Osteoblast (primary cell): Measurements from ENCODE around the gene IFT80. TPM values are rescaled to one million over a fixed set of nuclear protein-coding genes. Genes with fewer than 3 reads are reported as not detected.

Source experiments
- DNase-seq: peaks from one replicate; pipeline ENCODE4 v3.0.0; 2011; ENCODE audit warnings: low spot score, mixed read lengths; ENCODE audit not compliant: insufficient read length; ENCODE audit errors: missing footprints
- H2AFZ ChIP-seq: 2 replicates; pipeline ENCODE4 v1.6.0; 2011; ENCODE audit warnings: mild to moderate bottlenecking, low read length
- H3K27ac ChIP-seq: 2 replicates; pipeline ENCODE4 v1.5.1; 2011; ENCODE audit warnings: mild to moderate bottlenecking, low read depth, low read length, moderate library complexity
- H3K27me3 ChIP-seq: 2 replicates; pipeline ENCODE4 v1.6.0; 2012; ENCODE audit warnings: mild to moderate bottlenecking, control low read depth, inconsistent platforms, low read length, moderate library complexity; ENCODE audit not compliant: insufficient read depth
- H3K36me3 ChIP-seq: 2 replicates; pipeline ENCODE4 v1.5.1; 2011; ENCODE audit warnings: mild to moderate bottlenecking, low read length, control low read depth, moderate library complexity; ENCODE audit not compliant: insufficient read depth
- H3K4me1 ChIP-seq: 2 replicates; pipeline ENCODE4 v1.5.1; 2011; ENCODE audit warnings: mild to moderate bottlenecking, low read length, control low read depth, moderate library complexity; ENCODE audit not compliant: insufficient read depth
- H3K4me2 ChIP-seq: 2 replicates; pipeline ENCODE4 v1.6.0; 2011; ENCODE audit warnings: mild to moderate bottlenecking, low read length; ENCODE audit not compliant: insufficient read depth
- H3K4me3 ChIP-seq: fragments of 200-600 bp; sonication (generic); 3 replicates; pipeline ENCODE4 v1.5.1; 2012; ENCODE audit warnings: mild to moderate bottlenecking, low read length, inconsistent platforms; ENCODE audit not compliant: insufficient read depth
- H3K79me2 ChIP-seq: 2 replicates; pipeline ENCODE4 v1.6.0; 2012; ENCODE audit warnings: mild to moderate bottlenecking, low read length, control low read depth, inconsistent platforms; ENCODE audit not compliant: insufficient read depth
- H3K9me3 ChIP-seq: 2 replicates; pipeline ENCODE4 v1.5.1; 2011; ENCODE audit warnings: low read depth, low read length, control low read depth
- H4K20me1 ChIP-seq: 2 replicates; pipeline ENCODE4 v1.6.0; 2012; ENCODE audit warnings: mild to moderate bottlenecking, low read length, control low read depth; ENCODE audit not compliant: insufficient read depth
- total RNA-seq: library from RNA; depleted of rRNA; stranded (reverse); fragments of >200 nt; gene quantifications from 2 replicates; pipeline ENCODE4 v1.2.3, GENCODE V29; 2012
- TF ChIP-seq, protein P1 (sequence below): IDR thresholded peaks from 2 replicates; pipeline ENCODE4 v1.5.1; 2011; ENCODE audit warnings: mild to moderate bottlenecking, low read depth, low read length, moderate library complexity; ENCODE audit errors: extremely low read depth

The IFT80 gene
- total RNA-seq, 1 donor: 63.0 TPM

DNA sequence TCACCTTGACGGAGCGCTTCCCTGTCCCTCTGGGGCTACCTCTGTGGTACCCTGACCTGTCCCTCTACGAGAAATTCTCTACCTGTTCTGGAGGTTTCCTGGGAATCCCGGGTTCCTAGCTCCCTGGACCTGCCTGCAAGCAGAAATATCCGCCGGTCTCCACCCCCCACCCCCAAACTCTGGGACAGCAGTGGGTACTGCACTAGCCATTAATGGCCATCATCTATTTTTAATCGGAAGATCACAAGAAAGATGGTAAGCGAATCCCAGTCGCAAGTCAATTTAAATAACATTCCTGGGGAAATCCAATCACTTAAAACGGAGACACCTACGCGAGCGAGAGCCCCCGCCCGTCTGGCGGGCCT is 174.2 kb downstream of the IFT80 start:
- H3K27me3 ChIP-seq: peaks cover 64% of the 10 kb centered on the region
- no peak overlapping the region for H3K27ac ChIP-seq
- peaks cover 3% of the 10 kb centered on the region for H4K20me1 ChIP-seq
- TF ChIP-seq, protein P1, sequence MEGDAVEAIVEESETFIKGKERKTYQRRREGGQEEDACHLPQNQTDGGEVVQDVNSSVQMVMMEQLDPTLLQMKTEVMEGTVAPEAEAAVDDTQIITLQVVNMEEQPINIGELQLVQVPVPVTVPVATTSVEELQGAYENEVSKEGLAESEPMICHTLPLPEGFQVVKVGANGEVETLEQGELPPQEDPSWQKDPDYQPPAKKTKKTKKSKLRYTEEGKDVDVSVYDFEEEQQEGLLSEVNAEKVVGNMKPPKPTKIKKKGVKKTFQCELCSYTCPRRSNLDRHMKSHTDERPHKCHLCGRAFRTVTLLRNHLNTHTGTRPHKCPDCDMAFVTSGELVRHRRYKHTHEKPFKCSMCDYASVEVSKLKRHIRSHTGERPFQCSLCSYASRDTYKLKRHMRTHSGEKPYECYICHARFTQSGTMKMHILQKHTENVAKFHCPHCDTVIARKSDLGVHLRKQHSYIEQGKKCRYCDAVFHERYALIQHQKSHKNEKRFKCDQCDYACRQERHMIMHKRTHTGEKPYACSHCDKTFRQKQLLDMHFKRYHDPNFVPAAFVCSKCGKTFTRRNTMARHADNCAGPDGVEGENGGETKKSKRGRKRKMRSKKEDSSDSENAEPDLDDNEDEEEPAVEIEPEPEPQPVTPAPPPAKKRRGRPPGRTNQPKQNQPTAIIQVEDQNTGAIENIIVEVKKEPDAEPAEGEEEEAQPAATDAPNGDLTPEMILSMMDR: no peak
- no peaks in the 10 kb centered on the region for H3K36me3 ChIP-seq
- peak overlapping the region; percentile 83 for H2AFZ ChIP-seq
- no peaks in the 10 kb centered on the region for H3K9me3 ChIP-seq
- H3K4me3 ChIP-seq: peak overlapping the region; percentile 73
- H3K4me1 ChIP-seq: peaks cover 7% of the 10 kb centered on the region
- H3K4me2 ChIP-seq: peak overlapping the region; percentile 82
- H3K79me2 ChIP-seq: no peaks in the 10 kb centered on the region
- DNase-seq: no peak

- peak; percentile 74 for DNase-seq
- Histone ChIP-seq H3K27me3 (peaks cover 64% of the 10 kb centered on the region), H3K4me2 (no peak overlapping the region)
Observed at GRCh38 chr3:160224256-160224655, 174.8 kb downstream of the IFT80 start.

GRCh38 chr3:160221019-160221418 is 178.0 kb downstream of the IFT80 start:
- Histone ChIP-seq H3K27me3 (peaks cover 56% of the 10 kb centered on the region), H3K4me3 (no peak overlapping the region), H3K4me1 (peaks cover under 1% of the 10 kb centered on the region), H3K4me2 (no peak overlapping the region), H3K79me2 (no peaks in the 10 kb centered on the region), H4K20me1 (no peaks in the 10 kb centered on the region), H3K36me3 (no peaks in the 10 kb centered on the region), H3K9me3 (no peaks in the 10 kb centered on the region), H2AFZ (no peak overlapping the region), H3K27ac (no peak overlapping the region)
- DNase-seq: no peak
- TF ChIP-seq, protein P1: no peak

More at GRCh38 chr3:160224256-160224655, 174.8 kb downstream of the IFT80 start:
- TF ChIP-seq, protein P1: no peak
- no peak overlapping the region for H3K4me3 ChIP-seq
- no peaks in the 10 kb centered on the region for H3K36me3 ChIP-seq
- H3K27ac ChIP-seq: no peak overlapping the region
- no peaks in the 10 kb centered on the region for H3K79me2 ChIP-seq
- peaks cover 7% of the 10 kb centered on the region for H3K4me1 ChIP-seq
- no peaks in the 10 kb centered on the region for H3K9me3 ChIP-seq
- H4K20me1 ChIP-seq: peaks cover 3% of the 10 kb centered on the region
- H2AFZ ChIP-seq: no peak overlapping the region

DNA sequence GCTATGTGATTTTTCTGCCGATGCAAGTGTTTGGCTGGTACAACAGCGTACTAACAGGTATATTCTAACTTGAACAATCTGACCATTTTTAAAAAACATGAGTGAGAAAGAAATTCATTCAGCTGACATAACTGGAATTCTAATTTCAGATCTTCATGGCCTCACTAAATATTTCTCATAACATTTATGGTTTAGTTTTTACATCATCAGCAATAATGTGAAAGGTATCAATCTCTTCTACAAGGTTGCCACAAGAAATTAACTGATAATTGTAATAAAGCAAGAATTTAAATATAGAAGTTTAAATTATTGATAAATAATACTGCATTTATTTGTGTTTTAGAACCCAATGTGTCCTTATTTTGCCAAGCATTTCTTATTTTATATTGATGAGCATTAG is 179.0 kb downstream of the IFT80 start:
- no peaks in the 10 kb centered on the region for H3K4me1 ChIP-seq
- no peak overlapping the region for H3K27ac ChIP-seq
- no peaks in the 10 kb centered on the region for H3K9me3 ChIP-seq
- no peak overlapping the region for H3K4me2 ChIP-seq
- no peak for DNase-seq
- H2AFZ ChIP-seq: no peak overlapping the region
- H3K4me3 ChIP-seq: no peak overlapping the region
- H3K79me2 ChIP-seq: no peaks in the 10 kb centered on the region
- no peaks in the 10 kb centered on the region for H4K20me1 ChIP-seq
- peaks cover 50% of the 10 kb centered on the region for H3K27me3 ChIP-seq
- TF ChIP-seq, protein P1: no peak
- H3K36me3 ChIP-seq: no peaks in the 10 kb centered on the region
